K562 (cell line): Measurements from ENCODE around the gene MSL2. TPM values are rescaled to one million over a fixed set of nuclear protein-coding genes. Genes with fewer than 3 reads are reported as not detected.

ENCODE experiments used
- ATAC-seq: fragments of 200-7000 bp; cut with Tn5 transposase; 3 replicates; pipeline ENCODE4 v1.9.1; 2020; ENCODE audit warnings: moderate library complexity
- BruUV-seq: library from RNA; stranded (reverse); fragments of 400-500 nt; replicated peaks from 2 replicates; lab custom pipeline; 2021; lab: Mats Ljungman, UMichigan
- CTCF ChIA-PET: fragments of 300-600 bp; formaldehyde crosslinking; extraction: SDS; loops from one replicate; lab custom pipeline; 2021; ENCODE audit warnings: low intra/inter-chr PET ratio; lab: Yijun Ruan, JAX
- POLR2A ChIA-PET: fragments of 300-600, 350-650 bp; sonication (Branson Sonifier 250); formaldehyde crosslinking; extraction: SDS; loops from one replicate; lab custom pipeline; 2021; ENCODE audit warnings: antibody characterized with exemption, inconsistent platforms; lab: Yijun Ruan, JAX
- DNase-seq, 4 experiments: peaks; one replicate each; pipeline versions ENCODE4 v3.0.0 to v3.0.0-alpha.2; 2011 to 2018; ENCODE audit warnings: low spot score in 3 of 4, mixed read lengths in 3 of 4; ENCODE audit errors: extremely low read depth in 1 of 4
- FAIRE-seq: peaks from 2 replicates; lab custom pipeline; 2011; peaks lifted over from hg19 to GRCh38; lab: Jason Lieb, UNC
- H2AFZ ChIP-seq: 2 replicates; pipeline ENCODE4 v1.6.0; 2011; ENCODE audit warnings: low read depth, low read length, control low read depth, inconsistent platforms
- H3K27ac ChIP-seq: fragments of 200-600 bp; 3 replicates; pipeline ENCODE4 v1.8.0; 2011; ENCODE audit warnings: low read depth, mild to moderate bottlenecking, control low read depth, inconsistent platforms, low read length, moderate library complexity, mixed read lengths; ENCODE audit errors: extremely low read depth
- H3K27me3 ChIP-seq, 2 experiments: fragments of 300-600 bp in 1 of 2; 2 replicates in 1 of 2; 3 replicates in 1 of 2; pipeline versions ENCODE4 v1.6.0 to v1.8.0; 2011; ENCODE audit warnings: inconsistent platforms in 2 of 2, low read length in 2 of 2, mild to moderate bottlenecking in 1 of 2, mixed read lengths in 1 of 2, moderate library complexity in 1 of 2; ENCODE audit not compliant: control insufficient read depth in 2 of 2, insufficient read depth in 2 of 2
- H3K36me3 ChIP-seq: fragments of 300-600 bp; 3 replicates; pipeline ENCODE4 v1.8.0; 2011; ENCODE audit warnings: mild to moderate bottlenecking, low read length, inconsistent platforms; ENCODE audit not compliant: control insufficient read depth, insufficient read depth
- H3K4me1 ChIP-seq, 2 experiments: fragments of 200-600 bp in 1 of 2; replicated peaks in 1 of 2; 2 replicates in 1 of 2; 3 replicates in 1 of 2; pipeline versions ENCODE4 v1.5.1 to v1.8.0; 2011; ENCODE audit warnings: inconsistent platforms in 2 of 2, low read length in 2 of 2, mild to moderate bottlenecking in 1 of 2, mixed read lengths in 1 of 2, moderate library complexity in 1 of 2; ENCODE audit not compliant: control insufficient read depth in 2 of 2, insufficient read depth in 2 of 2
- H3K4me2 ChIP-seq: 2 replicates; pipeline ENCODE4 v1.6.1; 2011; ENCODE audit warnings: low read length, control low read depth, inconsistent platforms, mixed read lengths; ENCODE audit not compliant: insufficient read depth
- H3K4me3 ChIP-seq: fragments of 200-600 bp; sonication (generic), shearing (Covaris generic); 2 replicates; pipeline ENCODE4 v1.5.1; 2016; ENCODE audit warnings: control low read depth, inconsistent platforms
- H3K79me2 ChIP-seq: fragments of 200-600 bp; 3 replicates; pipeline ENCODE4 v1.8.0; 2011; ENCODE audit warnings: low read length, inconsistent platforms; ENCODE audit not compliant: control insufficient read depth, insufficient read depth
- H3K9ac ChIP-seq, 2 experiments: 2 replicates each; pipeline versions ENCODE4 v1.6.0 to v1.6.1; 2011; ENCODE audit warnings: low read depth in 2 of 2, low read length in 2 of 2, control low read depth in 1 of 2, inconsistent platforms in 1 of 2, mild to moderate bottlenecking in 1 of 2, mixed read lengths in 1 of 2; ENCODE audit not compliant: insufficient read depth in 1 of 2
- H3K9me1 ChIP-seq: one replicate; pipeline ENCODE4 v1.6.0; 2011; ENCODE audit warnings: inconsistent platforms, mild to moderate bottlenecking, low read length, moderate library complexity; ENCODE audit not compliant: control insufficient read depth, insufficient read depth
- H3K9me3 ChIP-seq: replicated peaks from 2 replicates; pipeline ENCODE4 v1.5.1; 2011; ENCODE audit warnings: low read depth, low read length, inconsistent platforms; ENCODE audit not compliant: control insufficient read depth, insufficient read depth
- H4K20me1 ChIP-seq: replicated peaks from 2 replicates; pipeline ENCODE4 v1.6.1; 2011; ENCODE audit warnings: low read length, inconsistent platforms, mixed read lengths; ENCODE audit not compliant: control insufficient read depth, insufficient read depth
- ARHGAP35 ChIP-seq: fragments of 450-650 bp; IDR thresholded peaks from 2 replicates; pipeline ENCODE4 v1.6.1; 2018; ENCODE audit not compliant: partially characterized antibody
- BHLHE40 ChIP-seq: IDR thresholded peaks from 2 replicates; pipeline ENCODE4 v1.6.1; 2011; ENCODE audit warnings: low read length, improper control_type of control experiment
- CBX3 ChIP-seq, 2 experiments: IDR thresholded peaks; 1 replicate in 1 of 2; 2 replicates in 1 of 2; pipeline ENCODE4 v1.6.1; 2012; ENCODE audit warnings: inconsistent platforms in 2 of 2, low read length in 2 of 2, borderline replicate concordance in 1 of 2, control low read depth in 1 of 2
- JUN ChIP-seq, 2 experiments: sonication (generic) in 1 of 2; formaldehyde crosslinking in 1 of 2; IDR thresholded peaks; 2 replicates each; pipeline versions ENCODE4 v1.6.1 to v1.8.0; 2012 to 2022; ENCODE audit warnings: borderline replicate concordance in 2 of 2, mild to moderate bottlenecking in 2 of 2, improper control_type of control experiment in 1 of 2, low read depth in 1 of 2, low read length in 1 of 2, missing genetic modification reagents in 1 of 2
- NEUROD1 ChIP-seq: fragments of 150-350 bp; IDR thresholded peaks from 2 replicates; pipeline ENCODE4 v1.6.1; 2014; ENCODE audit warnings: borderline replicate concordance, low read length, low read depth; ENCODE audit not compliant: partially characterized antibody
- POLR2G ChIP-seq: fragments of 200-400 bp; formaldehyde crosslinking; IDR thresholded peaks from 2 replicates; pipeline ENCODE4 v1.6.1; 2017; ENCODE audit warnings: low read depth, mild to moderate bottlenecking, antibody characterized with exemption, low read length, moderate library complexity
- PPARD ChIP-seq: fragments of 250-450 bp; sonication (Bioruptor Pico); IDR thresholded peaks from 2 replicates; pipeline ENCODE4 v1.8.0; 2022; ENCODE audit warnings: inconsistent platforms, mild to moderate bottlenecking, moderate library complexity
- SMARCB1 ChIP-seq: IDR thresholded peaks from 2 replicates; pipeline ENCODE4 v1.6.1; 2011; ENCODE audit warnings: improper control_type of control experiment, low read depth; ENCODE audit not compliant: insufficient read length
- YBX1 ChIP-seq: fragments of 450-650 bp; IDR thresholded peaks from 2 replicates; pipeline ENCODE4 v1.7.1; 2016; ENCODE audit warnings: mild to moderate bottlenecking
- ZBTB2 ChIP-seq: fragments of 450-650 bp; IDR thresholded peaks from 2 replicates; pipeline ENCODE4 v1.6.1; 2016; ENCODE audit warnings: antibody characterized with exemption
- ZNF431 ChIP-seq: sonication (generic); formaldehyde crosslinking; IDR thresholded peaks from 2 replicates; pipeline ENCODE4 v1.8.0; 2022; ENCODE audit warnings: mild to moderate bottlenecking, missing genetic modification reagents
- WGBS: fragments of 100-300 bp; shearing (Covaris generic); methylation state at CpG from one replicate; pipeline ENCODE4 v1.1.6; 2016; ENCODE audit warnings: low coverage, mixed read lengths; ENCODE audit not compliant: insufficient coverage; ENCODE audit errors: missing lambda C conversion rate; 5-methylcytosine and 5-hydroxymethylcytosine counted together
- in situ Hi-C: fragments of 300-500 bp; cut with MboI; formaldehyde crosslinking; loops from 4 replicates; pipeline ENCODE4 v1.15.0; 2018; ENCODE audit warnings: inconsistent platforms, mixed read lengths
- intact Hi-C: fragments of 100-400 bp; cut with micrococcal nuclease; formaldehyde crosslinking; loops from 2 replicates; pipeline ENCODE4 v1.14.2; 2022
- polyA plus RNA-seq, 8 experiments: library from polyadenylated mRNA; depleted of rRNA in 4 of 8; stranded (reverse) in 5 of 8; unstranded in 3 of 8; fragments of >200 nt; fragmentation: Nextera tagmentation in 2 of 8; fragmentation: Illumina TruSeq in 1 of 8; extraction: Ambion mirVana in 2 of 8; extraction: Trizol in 1 of 8; gene quantifications; 2 replicates each; pipeline versions ENCODE4 v1.2.1 to v1.2.3, GENCODE V29; 2011 to 2014; ENCODE audit warnings: inconsistent platforms in 1 of 8, missing spikeins in 1 of 8
- total RNA-seq, 7 experiments: library from RNA; depleted of rRNA in 6 of 7; stranded (reverse); fragments of >200 nt in 6 of 7; fragmentation: Illumina TruSeq in 2 of 7; extraction: Trizol in 2 of 7; gene quantifications; 2 replicates each; pipeline versions ENCODE4 v1.2.1 to v1.2.3, GENCODE V29; 2011 to 2021; ENCODE audit warnings: low replicate concordance in 1 of 7
- TF ChIP-seq, protein P1 (sequence below), 2 experiments: fragments of 450-650 bp; IDR thresholded peaks; 2 replicates each; pipeline ENCODE4 v1.6.1; 2018; ENCODE audit warnings: mild to moderate bottlenecking in 2 of 2, low read depth in 1 of 2; ENCODE audit not compliant: partially characterized antibody in 2 of 2
- TF ChIP-seq, protein P2 (sequence below): IDR thresholded peaks from 3 replicates; pipeline ENCODE4 v1.6.1; 2011; ENCODE audit warnings: borderline replicate concordance, mild to moderate bottlenecking; ENCODE audit not compliant: insufficient read length, insufficient read depth
- TF ChIP-seq, protein P3 (sequence below): fragments of 450-650 bp; conservative IDR thresholded peaks from 2 replicates; pipeline ENCODE4 v1.6.1; 2016; ENCODE audit warnings: missing genetic modification characterization, low read depth, mild to moderate bottlenecking, missing compliant biosample characterization, moderate library complexity

The MSL2 gene
- total and polyA plus RNA-seq, 9 of the 15 experiments (the other 6 are each of a cell fraction or from before 2014, with no cell fraction given): 1.9 to 19.9 (median 9.1) TPM

DNA sequence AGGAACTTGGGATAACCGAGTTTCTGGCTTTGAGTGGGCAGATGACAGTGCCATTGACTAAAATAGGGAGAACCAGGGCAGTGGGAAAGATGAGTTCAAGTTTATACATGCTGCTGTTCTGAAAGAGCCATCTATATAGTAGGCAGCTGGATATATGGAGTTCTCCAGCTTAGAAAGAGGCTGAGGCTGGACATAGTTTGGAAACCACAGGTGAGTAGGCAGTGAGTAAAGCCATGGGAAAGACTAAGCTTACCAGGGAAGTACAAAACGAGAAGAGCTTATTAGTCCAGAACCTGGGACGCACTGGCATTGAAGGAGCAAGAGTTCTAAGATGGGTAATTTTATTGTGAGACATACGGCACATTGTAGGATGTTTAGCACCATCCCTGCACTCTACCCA, 54.2 kb downstream of the MSL2 start:
- intact Hi-C loops: no loop called here
- Histone ChIP-seq H3K9ac (no peak overlapping the region), H3K4me2 (no peak overlapping the region), H3K4me1 (no peaks in the 10 kb centered on the region; a peak in 1 of 5 replicates), H4K20me1 (no peaks in the 10 kb centered on the region), H3K27me3 (no peaks in the 10 kb centered on the region), H3K27ac (no peak overlapping the region), H3K9me3 (no peaks in the 10 kb centered on the region), H3K36me3 (no peaks in the 10 kb centered on the region), H3K9me1 (no peaks in the 10 kb centered on the region), H2AFZ (no peak overlapping the region), H3K79me2 (no peaks in the 10 kb centered on the region; the same call in 2 of the 3 replicates), H3K4me3 (no peak overlapping the region)
- WGBS: 49% methylated on average over 4 of the region's 4 CpGs
- ChIA-PET CTCF (no interaction called here), POLR2A (interaction anchor here (0.9 kb wide), 1 partner anchor 16 kb away, joined by 3 read pairs; no protein-coding TSS in a partner anchor)
- DNase-seq: no peak
- no TSS peak for BruUV-seq
- in situ Hi-C loops: no loop called here
- no peak for ATAC-seq
- no peak for FAIRE-seq
- TF ChIP-seq PPARD: no peak
- TF ChIP-seq SMARCB1: no peak
- no peak for TF ChIP-seq ARHGAP35
- TF ChIP-seq, protein P1, sequence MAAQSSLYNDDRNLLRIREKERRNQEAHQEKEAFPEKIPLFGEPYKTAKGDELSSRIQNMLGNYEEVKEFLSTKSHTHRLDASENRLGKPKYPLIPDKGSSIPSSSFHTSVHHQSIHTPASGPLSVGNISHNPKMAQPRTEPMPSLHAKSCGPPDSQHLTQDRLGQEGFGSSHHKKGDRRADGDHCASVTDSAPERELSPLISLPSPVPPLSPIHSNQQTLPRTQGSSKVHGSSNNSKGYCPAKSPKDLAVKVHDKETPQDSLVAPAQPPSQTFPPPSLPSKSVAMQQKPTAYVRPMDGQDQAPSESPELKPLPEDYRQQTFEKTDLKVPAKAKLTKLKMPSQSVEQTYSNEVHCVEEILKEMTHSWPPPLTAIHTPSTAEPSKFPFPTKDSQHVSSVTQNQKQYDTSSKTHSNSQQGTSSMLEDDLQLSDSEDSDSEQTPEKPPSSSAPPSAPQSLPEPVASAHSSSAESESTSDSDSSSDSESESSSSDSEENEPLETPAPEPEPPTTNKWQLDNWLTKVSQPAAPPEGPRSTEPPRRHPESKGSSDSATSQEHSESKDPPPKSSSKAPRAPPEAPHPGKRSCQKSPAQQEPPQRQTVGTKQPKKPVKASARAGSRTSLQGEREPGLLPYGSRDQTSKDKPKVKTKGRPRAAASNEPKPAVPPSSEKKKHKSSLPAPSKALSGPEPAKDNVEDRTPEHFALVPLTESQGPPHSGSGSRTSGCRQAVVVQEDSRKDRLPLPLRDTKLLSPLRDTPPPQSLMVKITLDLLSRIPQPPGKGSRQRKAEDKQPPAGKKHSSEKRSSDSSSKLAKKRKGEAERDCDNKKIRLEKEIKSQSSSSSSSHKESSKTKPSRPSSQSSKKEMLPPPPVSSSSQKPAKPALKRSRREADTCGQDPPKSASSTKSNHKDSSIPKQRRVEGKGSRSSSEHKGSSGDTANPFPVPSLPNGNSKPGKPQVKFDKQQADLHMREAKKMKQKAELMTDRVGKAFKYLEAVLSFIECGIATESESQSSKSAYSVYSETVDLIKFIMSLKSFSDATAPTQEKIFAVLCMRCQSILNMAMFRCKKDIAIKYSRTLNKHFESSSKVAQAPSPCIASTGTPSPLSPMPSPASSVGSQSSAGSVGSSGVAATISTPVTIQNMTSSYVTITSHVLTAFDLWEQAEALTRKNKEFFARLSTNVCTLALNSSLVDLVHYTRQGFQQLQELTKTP (IDR thresholded peaks at IDR 0.05; ENCODE audit: low read depth in 1 of 2, partially characterized antibody in 2 of 2): no peak
- TF ChIP-seq ZNF431 (CRISPR knock-in tag): no peak
- TF ChIP-seq, protein P2, sequence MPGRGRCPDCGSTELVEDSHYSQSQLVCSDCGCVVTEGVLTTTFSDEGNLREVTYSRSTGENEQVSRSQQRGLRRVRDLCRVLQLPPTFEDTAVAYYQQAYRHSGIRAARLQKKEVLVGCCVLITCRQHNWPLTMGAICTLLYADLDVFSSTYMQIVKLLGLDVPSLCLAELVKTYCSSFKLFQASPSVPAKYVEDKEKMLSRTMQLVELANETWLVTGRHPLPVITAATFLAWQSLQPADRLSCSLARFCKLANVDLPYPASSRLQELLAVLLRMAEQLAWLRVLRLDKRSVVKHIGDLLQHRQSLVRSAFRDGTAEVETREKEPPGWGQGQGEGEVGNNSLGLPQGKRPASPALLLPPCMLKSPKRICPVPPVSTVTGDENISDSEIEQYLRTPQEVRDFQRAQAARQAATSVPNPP: no peak
- TF ChIP-seq JUN (IDR thresholded peaks at IDR 0.05; ENCODE audit: borderline replicate concordance, low read depth, low read length): no peak
- no peak for TF ChIP-seq JUN (CRISPR knock-in tag; IDR thresholded peaks at IDR 0.05; ENCODE audit: borderline replicate concordance)
- TF ChIP-seq NEUROD1: no peak
- TF ChIP-seq BHLHE40: no peak
- TF ChIP-seq YBX1: no peak
- TF ChIP-seq, protein P3, sequence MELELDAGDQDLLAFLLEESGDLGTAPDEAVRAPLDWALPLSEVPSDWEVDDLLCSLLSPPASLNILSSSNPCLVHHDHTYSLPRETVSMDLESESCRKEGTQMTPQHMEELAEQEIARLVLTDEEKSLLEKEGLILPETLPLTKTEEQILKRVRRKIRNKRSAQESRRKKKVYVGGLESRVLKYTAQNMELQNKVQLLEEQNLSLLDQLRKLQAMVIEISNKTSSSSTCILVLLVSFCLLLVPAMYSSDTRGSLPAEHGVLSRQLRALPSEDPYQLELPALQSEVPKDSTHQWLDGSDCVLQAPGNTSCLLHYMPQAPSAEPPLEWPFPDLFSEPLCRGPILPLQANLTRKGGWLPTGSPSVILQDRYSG (tag): no peak
- TF ChIP-seq POLR2G: no peak
- no peak for TF ChIP-seq CBX3 (IDR thresholded peaks at IDR 0.05; ENCODE audit: borderline replicate concordance in 1 of 2, low read length in 2 of 2)
- no peak for TF ChIP-seq ZBTB2
